Activated B cell treated with CpG ODN at 0.5 μM for 24 hours (primary cell): Measurements from ENCODE around the gene EXO5. TPM values are rescaled to one million over a fixed set of nuclear protein-coding genes. Genes with fewer than 3 reads are reported as not detected.

ENCODE experiments used
- ATAC-seq: fragments of 200-7000 bp; cut with Tn5 transposase; one replicate; pipeline ENCODE4 v1.10.0; 2021; ENCODE audit warnings: low read depth, mild to moderate bottlenecking, moderate library complexity
- CTCF ChIA-PET: fragments of 350-600 bp; sonication (Branson Sonifier 250); formaldehyde crosslinking; loops from one replicate; lab custom pipeline; 2021; ENCODE audit warnings: antibody characterized with exemption; lab: Charles Lee
- POLR2A ChIA-PET: fragments of 350-600 bp; sonication (Branson Sonifier 250); formaldehyde crosslinking; loops from one replicate; lab custom pipeline; 2021; ENCODE audit warnings: antibody characterized with exemption; lab: Charles Lee
- DNase-seq: peaks from one replicate; pipeline ENCODE4 v3.0.0; 2022
- H3K27ac Mint-ChIP-seq: one replicate; pipeline ENCODE4 v1.8.0; 2020; ENCODE audit warnings: mixed read lengths
- H3K27me3 Mint-ChIP-seq: one replicate; pipeline ENCODE4 v1.8.0; 2021; ENCODE audit warnings: mixed read lengths
- H3K36me3 Mint-ChIP-seq: one replicate; pipeline ENCODE4 v1.8.0; 2021; ENCODE audit warnings: low read depth, mixed read lengths
- H3K4me1 Mint-ChIP-seq: one replicate; pipeline ENCODE4 v1.8.0; 2021; ENCODE audit warnings: mixed read lengths
- H3K4me3 Mint-ChIP-seq: one replicate; pipeline ENCODE4 v1.8.0; 2020; ENCODE audit warnings: mild to moderate bottlenecking, mixed read lengths
- H3K9me3 Mint-ChIP-seq: one replicate; pipeline ENCODE4 v1.8.0; 2020; ENCODE audit warnings: mixed read lengths
- CTCF ChIP-seq: fragments of 200-600 bp; IDR thresholded peaks from one replicate; pipeline ENCODE4 v1.8.0; 2022; ENCODE audit warnings: antibody characterized with exemption, mild to moderate bottlenecking
- intact Hi-C: fragments of 100-400 bp; cut with micrococcal nuclease; formaldehyde crosslinking; loops from one replicate; pipeline ENCODE4 v1.15.1; 2024
- total RNA-seq: library from RNA; stranded (reverse); gene quantifications from 2 replicates; pipeline ENCODE4 v1.2.3, GENCODE V29; 2022

The EXO5 gene
- total RNA-seq, 1 donor from 2014 or later: 13.8 TPM

- Mint-ChIP-seq H3K4me1 (peaks cover 17% of the 10 kb centered on the region), H3K9me3 (peaks cover 17% of the 10 kb centered on the region), H3K4me3 (peak within 1 kb of the TSS; percentile 85), H3K27me3 (no peaks in the 10 kb centered on the region), H3K36me3 (peaks cover 30% of the 10 kb centered on the region), H3K27ac (peak within 1 kb of the TSS; percentile 87)
- POLR2A ChIA-PET: interaction anchor here (1.0 to 2.2 kb wide), 11 partner anchors 11 to 438 kb away, joined by 3 to 18 read pairs (median 3); partner anchors contain the start of genes EXO5, NFYC, ZFP69B and ZMPSTE24
- DNase-seq: peak; percentile 79
- no peak for TF ChIP-seq CTCF
- CTCF ChIA-PET: no interaction called here
- peak; percentile 97 for ATAC-seq
- intact Hi-C loops: loop anchor here (1.0 to 10.0 kb wide), 4 partner anchors 27 to 218 kb away; partner anchors contain the start of genes EXO5, NFYC, ZFP69B and ZNF684
Measured at GRCh38 chr1:40476924-40477677, 31.5 kb upstream of the EXO5 start, which contains the start of gene ZFP69. Gene ZFP69, plus strand, starts transcription at chr1:40477290. Its CDS starts 2,072 bp downstream, at chr1:40479362.

DNA sequence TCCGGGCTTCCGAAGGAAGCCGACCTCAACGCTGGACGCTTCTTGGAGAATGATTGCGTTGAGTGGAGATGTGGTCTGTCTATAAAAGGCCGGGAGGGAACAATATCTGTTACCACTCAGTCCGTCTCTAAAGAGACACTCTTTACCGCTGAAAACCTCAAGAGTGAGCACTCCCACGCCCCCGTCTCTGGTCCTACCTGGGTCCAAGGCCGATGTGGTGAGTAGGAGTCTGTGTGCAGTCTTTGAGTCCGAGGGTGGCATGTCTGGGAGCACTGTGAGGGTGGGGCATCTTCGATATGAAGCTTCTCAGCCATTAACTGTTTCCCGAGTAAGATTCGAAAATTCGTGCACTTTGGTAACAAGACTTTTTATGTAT, 30.9 kb upstream of the EXO5 start:
- Mint-ChIP-seq H3K9me3 (peaks cover 17% of the 10 kb centered on the region), H3K4me3 (peak overlapping the region; percentile 85), H3K27ac (peak overlapping the region; percentile 87), H3K4me1 (peaks cover 17% of the 10 kb centered on the region), H3K36me3 (peaks cover 34% of the 10 kb centered on the region), H3K27me3 (no peaks in the 10 kb centered on the region)
- ChIA-PET POLR2A (interaction anchor here (0.8 to 2.2 kb wide), 11 partner anchors 10 to 220 kb away, joined by 3 to 18 read pairs (median 3); partner anchors contain the start of genes EXO5, NFYC, ZFP69B and ZMPSTE24), CTCF (interaction anchor here (0.9 to 1.4 kb wide), 3 partner anchors 10 to 54 kb away, joined by 3 to 5 read pairs (median 3); partner anchors contain the start of gene ZNF684)
- peak; percentile 9 for ATAC-seq
- intact Hi-C loops: loop anchor here (1.0 to 10.0 kb wide), 4 partner anchors 27 to 217 kb away; partner anchors contain the start of genes EXO5, NFYC, ZFP69B and ZNF684
- no peak for DNase-seq
- no peak for TF ChIP-seq CTCF

- Mint-ChIP-seq H3K4me1 (peaks cover 17% of the 10 kb centered on the region), H3K36me3 (peaks cover 40% of the 10 kb centered on the region), H3K9me3 (peaks cover 12% of the 10 kb centered on the region), H3K27ac (peak overlapping the region; percentile 87), H3K27me3 (no peaks in the 10 kb centered on the region), H3K4me3 (peak overlapping the region; percentile 85)
- TF ChIP-seq CTCF: no peak
- ATAC-seq (no peak), DNase-seq (no peak)
- intact Hi-C loops: loop anchor here (10.0 kb wide), 1 partner anchor 217 kb away; the partner anchor contains the start of gene NFYC
- POLR2A ChIA-PET: interaction anchor here (0.8 to 2.2 kb wide), 7 partner anchors 9 to 221 kb away, joined by 3 to 18 read pairs (median 4); partner anchors contain the start of genes EXO5, NFYC, ZFP69B and ZMPSTE24
- CTCF ChIA-PET: interaction anchor here (0.9 to 1.4 kb wide), 3 partner anchors 10 to 54 kb away, joined by 3 to 5 read pairs (median 3); partner anchors contain the start of gene ZNF684
Measured at GRCh38 chr1:40478276-40478675, 30.3 kb upstream of the EXO5 start.

DNA sequence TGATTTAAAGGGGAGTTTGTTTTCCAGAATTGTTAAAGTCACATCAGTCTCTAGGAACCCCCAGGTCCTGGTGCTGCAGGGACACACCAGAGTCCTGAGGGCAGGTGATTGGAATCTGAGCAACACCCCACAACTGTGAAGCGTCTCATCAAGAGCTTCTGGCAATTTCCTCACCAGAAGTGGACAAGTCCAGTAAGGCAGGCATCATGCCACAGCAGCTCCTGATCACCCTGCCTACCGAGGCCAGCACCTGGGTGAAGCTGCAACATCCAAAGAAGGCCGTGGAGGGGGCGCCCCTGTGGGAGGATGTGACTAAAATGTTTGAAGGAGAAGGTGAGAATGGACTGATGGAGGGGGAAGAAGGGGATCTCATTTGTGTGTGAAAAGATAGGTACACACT, 29.4 kb upstream of the EXO5 start:
- peak overlapping the region; percentile 27 for H3K27ac Mint-ChIP-seq

More for the DNA sequence above, 29.4 kb upstream of the EXO5 start:
- H3K36me3 Mint-ChIP-seq: peaks cover 46% of the 10 kb centered on the region
- intact Hi-C loops: loop anchor here (10.0 kb wide), 1 partner anchor 216 kb away; the partner anchor contains the start of gene NFYC
- peaks cover 17% of the 10 kb centered on the region for H3K4me1 Mint-ChIP-seq
- ATAC-seq: no peak
- H3K27me3 Mint-ChIP-seq: no peaks in the 10 kb centered on the region
- TF ChIP-seq CTCF: no peak
- peaks cover 8% of the 10 kb centered on the region for H3K9me3 Mint-ChIP-seq
- ChIA-PET CTCF (interaction anchor here (1.3 to 1.4 kb wide), 2 partner anchors 41 to 53 kb away, joined by 3 to 5 read pairs; partner anchors contain the start of gene ZNF684), POLR2A (no interaction called here)
- no peak overlapping the region for H3K4me3 Mint-ChIP-seq
- DNase-seq: no peak
